ENCODE results near the gene STRIP2. TPM values are rescaled to one million over a fixed set of nuclear protein-coding genes. Genes with fewer than 3 reads are reported as not detected.

Gene STRIP2
- total and polyA plus RNA-seq, 2 experiments from 2014 or later = 4.7 to 10.6 TPM

- Histone ChIP-seq H4K20me1 (replicated peaks; ENCODE audit: insufficient read depth) (no peaks in the 10 kb centered on the region), H3K27ac (ENCODE audit: low read depth) (no peak overlapping the region), H3K4me2 (no peak overlapping the region), H3K79me2 (replicated peaks; ENCODE audit: insufficient read depth) (no peaks in the 10 kb centered on the region), H3F3A (replicated peaks; ENCODE audit: low read depth) (no peaks in the 10 kb centered on the region), H3K4me1 (ENCODE audit: insufficient read depth) (no peaks in the 10 kb centered on the region), H3K27me3 (ENCODE audit: insufficient read depth) (no peaks in the 10 kb centered on the region), H3K4me3 (no peak overlapping the region), H3K36me3 (ENCODE audit: insufficient read depth) (peaks cover 7% of the 10 kb centered on the region), H2AFZ (no peak overlapping the region), H3K9me2 (ENCODE audit: insufficient read depth) (no peaks in the 10 kb centered on the region)
- Mint-ChIP-seq H3K4me3 (no peak overlapping the region), H3K4me1 (no peaks in the 10 kb centered on the region), H3K9me3 (no peaks in the 10 kb centered on the region), H3K36me3 (ENCODE audit: low read depth) (peaks cover 11% of the 10 kb centered on the region), H3K27me3 (ENCODE audit: insufficient read depth, low read depth, poor library complexity) (peaks cover 3% of the 10 kb centered on the region), H3K27ac (no peak overlapping the region)
- DNase-seq (ENCODE audit: low spot score) = no peak
- TF ChIP-seq CREB1 (CRISPR knock-in tag; IDR thresholded peaks at IDR 0.05; ENCODE audit: low read depth) = no peak
- no peak for TF ChIP-seq REST (IDR thresholded peaks at IDR 0.05; ENCODE audit: unreplicated experiment)
- TF ChIP-seq ZNF331 (CRISPR knock-in tag; IDR thresholded peaks at IDR 0.05; ENCODE audit: low read depth) = no peak
- ATAC-seq = no peak
These were observed 12.4 kb upstream of the STRIP2 start for GRCh38 chr7:129421717-129422250.

- no peaks in the 10 kb centered on the region for H3K4me1 Mint-ChIP-seq
- TF ChIP-seq EZH2 (IDR thresholded peaks at IDR 0.05; ENCODE audit: low read depth, unreplicated experiment) = no peak
- no peak for TF ChIP-seq STAT1 (IDR thresholded peaks at IDR 0.05; ENCODE audit: unreplicated experiment)
- no peak for TF ChIP-seq NANOG (IDR thresholded peaks at IDR 0.05; ENCODE audit: borderline replicate concordance)
- no peak for TF ChIP-seq JUNB (IDR thresholded peaks at IDR 0.05; ENCODE audit: unreplicated experiment)
- TF ChIP-seq ZNF462 (CRISPR knock-in tag; IDR thresholded peaks at IDR 0.05) = no peak
- no peak for TF ChIP-seq ZNF114 (CRISPR knock-in tag; IDR thresholded peaks at IDR 0.05)
- TF ChIP-seq EZH2phosphoT487 (IDR thresholded peaks at IDR 0.05; ENCODE audit: unreplicated experiment) = no peak
- TF ChIP-seq ETS1 (IDR thresholded peaks at IDR 0.05) = no peak
- TF ChIP-seq POLR2AphosphoS5 (IDR thresholded peaks at IDR 0.05; ENCODE audit: low read depth) = no peak
- TF ChIP-seq CREB1 (CRISPR knock-in tag; IDR thresholded peaks at IDR 0.05; ENCODE audit: low read depth) = no peak
These were observed 11.5 kb upstream of the STRIP2 start for GRCh38 chr7:129422727-129423126.

More at GRCh38 chr7:129422727-129423126, 11.5 kb upstream of the STRIP2 start:
- no peak overlapping the region for H3K4me3 ChIP-seq
- H3K27ac ChIP-seq (ENCODE audit: low read depth) = no peak overlapping the region
- Mint-ChIP-seq H3K27ac (no peak overlapping the region), H3K9me3 (no peaks in the 10 kb centered on the region), H3K27me3 (ENCODE audit: insufficient read depth, low read depth, poor library complexity) (no peaks in the 10 kb centered on the region), H3K4me3 (no peak overlapping the region), H3K36me3 (ENCODE audit: low read depth) (peaks cover 12% of the 10 kb centered on the region)
- H3K79me2 ChIP-seq (replicated peaks; ENCODE audit: insufficient read depth) = no peaks in the 10 kb centered on the region
- H3K27me3 ChIP-seq (ENCODE audit: insufficient read depth) = no peaks in the 10 kb centered on the region
- no peaks in the 10 kb centered on the region for H3K4me1 ChIP-seq (ENCODE audit: insufficient read depth)
- H3F3A ChIP-seq (replicated peaks; ENCODE audit: low read depth) = no peaks in the 10 kb centered on the region
- no peaks in the 10 kb centered on the region for H3K9me2 ChIP-seq (ENCODE audit: insufficient read depth)
- ATAC-seq = no peak
- H3K4me2 ChIP-seq = no peak overlapping the region
- no peak overlapping the region for H2AFZ ChIP-seq
- no peaks in the 10 kb centered on the region for H4K20me1 ChIP-seq (replicated peaks; ENCODE audit: insufficient read depth)
- DNase-seq (ENCODE audit: low spot score) = no peak
- peaks cover 7% of the 10 kb centered on the region for H3K36me3 ChIP-seq (ENCODE audit: insufficient read depth)
